ENCODE results near the gene TRIM3. TPM values are rescaled to one million over a fixed set of nuclear protein-coding genes. Genes with fewer than 3 reads are reported as not detected.

The TRIM3 gene
- total RNA-seq, 1 donor from 2014 or later, result 20.6 TPM

DNA sequence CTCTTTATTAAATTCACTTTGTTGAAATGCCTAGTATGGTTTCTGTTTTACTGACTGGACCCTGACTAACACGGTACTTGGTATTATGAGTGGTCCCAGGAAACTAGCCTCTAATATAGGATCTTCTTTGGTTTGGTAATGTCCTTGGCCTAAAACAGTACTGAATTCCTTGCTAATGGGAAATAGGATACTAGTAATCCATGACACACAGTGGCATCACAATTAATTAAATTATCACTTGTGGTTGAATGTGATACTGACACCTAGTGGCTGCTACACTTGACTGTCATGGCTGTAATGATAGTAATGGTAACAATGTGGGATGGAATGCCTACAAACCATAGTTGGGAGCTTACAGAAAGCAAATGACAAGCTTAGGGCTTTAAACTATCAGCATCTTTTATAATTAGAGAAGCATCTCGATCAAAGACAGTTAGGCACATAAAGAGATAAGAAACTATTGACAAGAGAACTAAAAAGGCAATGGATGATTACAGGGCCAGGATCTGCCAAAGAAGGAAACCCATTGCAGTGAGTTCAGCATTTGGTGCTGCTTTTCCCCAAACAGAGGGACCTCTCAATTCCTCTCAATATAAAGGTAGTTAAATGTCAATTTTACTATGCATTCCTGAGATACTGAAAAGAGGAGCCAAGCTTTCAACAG is 32.0 kb upstream of the TRIM3 start:
- Mint-ChIP-seq H3K4me1 (peaks cover 3% of the 10 kb centered on the region), H3K9me3 (no peaks in the 10 kb centered on the region), H3K36me3 (ENCODE audit: low read depth) (peaks cover 2% of the 10 kb centered on the region), H3K4me3 (no peak overlapping the region), H3K27me3 (ENCODE audit: low read depth) (no peaks in the 10 kb centered on the region), H3K27ac (ENCODE audit: unreplicated experiment) (no peak overlapping the region)
- DNase-seq (ENCODE audit: low read depth, low spot score), result no peak
- TF ChIP-seq CTCF (conservative IDR thresholded peaks at IDR 0.05), result peak; percentile 83

GRCh38 chr11:6504166-6504565 is 30.4 kb upstream of the TRIM3 start:
- peaks cover 3% of the 10 kb centered on the region for H3K4me1 Mint-ChIP-seq
- no peaks in the 10 kb centered on the region for H3K27me3 Mint-ChIP-seq (ENCODE audit: low read depth)
- H3K9me3 Mint-ChIP-seq, result no peaks in the 10 kb centered on the region
- TF ChIP-seq CTCF (conservative IDR thresholded peaks at IDR 0.05), result no peak
- no peak for DNase-seq (ENCODE audit: low read depth, low spot score)
- no peak overlapping the region for H3K27ac Mint-ChIP-seq (ENCODE audit: unreplicated experiment)
- no peak overlapping the region for H3K4me3 Mint-ChIP-seq
- no peaks in the 10 kb centered on the region for H3K36me3 Mint-ChIP-seq (ENCODE audit: low read depth)

DNA sequence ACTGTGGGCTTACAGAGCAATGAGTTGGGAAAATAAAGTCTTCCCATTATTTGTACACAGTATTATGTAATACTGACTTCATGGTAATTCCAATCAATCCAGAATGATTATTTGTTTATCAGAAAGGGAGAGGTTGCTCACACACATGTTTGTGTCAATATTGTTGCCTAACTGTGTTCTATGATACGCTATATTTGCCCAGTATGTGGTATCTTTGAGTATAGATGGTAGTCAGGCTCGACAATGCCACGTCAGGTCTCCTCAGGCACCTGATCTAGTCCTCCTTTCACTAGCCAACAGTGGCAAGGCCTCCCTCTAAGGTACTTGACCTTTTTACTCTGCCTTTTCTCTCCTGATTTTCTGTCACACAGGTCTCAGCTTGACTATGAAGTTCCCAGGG is 28.6 kb upstream of the TRIM3 start:
- no peak overlapping the region for H3K4me3 Mint-ChIP-seq
- H3K27ac Mint-ChIP-seq (ENCODE audit: unreplicated experiment), result peak overlapping the region; percentile 51
- DNase-seq (ENCODE audit: low read depth, low spot score), result no peak
- no peaks in the 10 kb centered on the region for H3K36me3 Mint-ChIP-seq (ENCODE audit: low read depth)
- H3K4me1 Mint-ChIP-seq, result peaks cover 3% of the 10 kb centered on the region
- no peaks in the 10 kb centered on the region for H3K27me3 Mint-ChIP-seq (ENCODE audit: low read depth)
- H3K9me3 Mint-ChIP-seq, result no peaks in the 10 kb centered on the region
- TF ChIP-seq CTCF (conservative IDR thresholded peaks at IDR 0.05), result no peak

- peaks cover 4% of the 10 kb centered on the region for H3K36me3 Mint-ChIP-seq (ENCODE audit: low read depth)
- no peaks in the 10 kb centered on the region for H3K4me1 Mint-ChIP-seq
- H3K4me3 Mint-ChIP-seq, result no peak overlapping the region
- TF ChIP-seq CTCF (conservative IDR thresholded peaks at IDR 0.05), result no peak
- H3K27ac Mint-ChIP-seq (ENCODE audit: unreplicated experiment), result no peak overlapping the region
- H3K27me3 Mint-ChIP-seq (ENCODE audit: low read depth), result no peaks in the 10 kb centered on the region
- no peaks in the 10 kb centered on the region for H3K9me3 Mint-ChIP-seq
- no peak for DNase-seq (ENCODE audit: low read depth, low spot score)
Measured at GRCh38 chr11:6498544-6498943, 24.8 kb upstream of the TRIM3 start.

GRCh38 chr11:6498121-6498520 is 24.4 kb upstream of the TRIM3 start:
- Mint-ChIP-seq H3K9me3 (no peaks in the 10 kb centered on the region), H3K4me1 (no peaks in the 10 kb centered on the region), H3K27ac (ENCODE audit: unreplicated experiment) (no peak overlapping the region), H3K27me3 (ENCODE audit: low read depth) (no peaks in the 10 kb centered on the region), H3K4me3 (no peak overlapping the region), H3K36me3 (ENCODE audit: low read depth) (peaks cover 4% of the 10 kb centered on the region)
- DNase-seq (ENCODE audit: low read depth, low spot score), result no peak
- no peak for TF ChIP-seq CTCF (conservative IDR thresholded peaks at IDR 0.05)

Data from neural crest cell (in vitro differentiated cells).